Lower leg skin (tissue), 3 donors: Measurements from ENCODE around the gene IL36RN.

Experiments used
- POLR2A ChIP-seq, 2 donors: fragments of 450-650 bp; IDR thresholded peaks; one replicate each; pipeline ENCODE4 v1.6.1; 2016 to 2017; ENCODE audit warnings: antibody characterized with exemption in 2 of 2, mild to moderate bottlenecking in 1 of 2, moderate library complexity in 1 of 2
- TF ChIP-seq, protein P1 (sequence below), 3 donors: fragments of 450-650 bp; IDR thresholded peaks; one replicate each; pipeline ENCODE4 v1.5.1; 2016; ENCODE audit warnings: antibody characterized with exemption in 3 of 3, mild to moderate bottlenecking in 3 of 3, moderate library complexity in 2 of 3

DNA sequence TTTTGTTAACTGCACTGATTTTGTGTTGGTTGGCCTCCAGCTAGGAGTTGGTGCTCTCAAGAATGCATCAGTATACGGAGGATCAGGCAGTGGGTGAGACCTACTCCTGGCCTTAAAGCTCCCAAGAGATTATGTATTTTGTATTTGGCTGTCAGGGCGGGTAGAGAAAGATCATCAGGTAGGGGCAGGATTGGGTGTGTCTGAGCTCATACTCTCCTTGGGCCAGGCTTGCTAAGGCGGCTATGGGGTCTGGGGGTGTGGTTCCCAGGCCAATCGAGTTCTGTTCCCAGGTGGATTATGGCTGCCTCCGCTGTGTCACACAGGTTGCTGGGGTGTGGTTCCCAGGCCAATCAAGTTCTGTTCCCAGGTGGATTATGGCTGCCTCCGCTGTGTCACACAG, 39.5 kb downstream of the IL36RN start:
- TF ChIP-seq POLR2A (IDR thresholded peaks at IDR 0.05), result no peak
- TF ChIP-seq, protein P1, sequence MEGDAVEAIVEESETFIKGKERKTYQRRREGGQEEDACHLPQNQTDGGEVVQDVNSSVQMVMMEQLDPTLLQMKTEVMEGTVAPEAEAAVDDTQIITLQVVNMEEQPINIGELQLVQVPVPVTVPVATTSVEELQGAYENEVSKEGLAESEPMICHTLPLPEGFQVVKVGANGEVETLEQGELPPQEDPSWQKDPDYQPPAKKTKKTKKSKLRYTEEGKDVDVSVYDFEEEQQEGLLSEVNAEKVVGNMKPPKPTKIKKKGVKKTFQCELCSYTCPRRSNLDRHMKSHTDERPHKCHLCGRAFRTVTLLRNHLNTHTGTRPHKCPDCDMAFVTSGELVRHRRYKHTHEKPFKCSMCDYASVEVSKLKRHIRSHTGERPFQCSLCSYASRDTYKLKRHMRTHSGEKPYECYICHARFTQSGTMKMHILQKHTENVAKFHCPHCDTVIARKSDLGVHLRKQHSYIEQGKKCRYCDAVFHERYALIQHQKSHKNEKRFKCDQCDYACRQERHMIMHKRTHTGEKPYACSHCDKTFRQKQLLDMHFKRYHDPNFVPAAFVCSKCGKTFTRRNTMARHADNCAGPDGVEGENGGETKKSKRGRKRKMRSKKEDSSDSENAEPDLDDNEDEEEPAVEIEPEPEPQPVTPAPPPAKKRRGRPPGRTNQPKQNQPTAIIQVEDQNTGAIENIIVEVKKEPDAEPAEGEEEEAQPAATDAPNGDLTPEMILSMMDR (IDR thresholded peaks at IDR 0.05), result no peak
